Measurements from ENCODE around the gene GNB1L.

GNB1L gene

DNA sequence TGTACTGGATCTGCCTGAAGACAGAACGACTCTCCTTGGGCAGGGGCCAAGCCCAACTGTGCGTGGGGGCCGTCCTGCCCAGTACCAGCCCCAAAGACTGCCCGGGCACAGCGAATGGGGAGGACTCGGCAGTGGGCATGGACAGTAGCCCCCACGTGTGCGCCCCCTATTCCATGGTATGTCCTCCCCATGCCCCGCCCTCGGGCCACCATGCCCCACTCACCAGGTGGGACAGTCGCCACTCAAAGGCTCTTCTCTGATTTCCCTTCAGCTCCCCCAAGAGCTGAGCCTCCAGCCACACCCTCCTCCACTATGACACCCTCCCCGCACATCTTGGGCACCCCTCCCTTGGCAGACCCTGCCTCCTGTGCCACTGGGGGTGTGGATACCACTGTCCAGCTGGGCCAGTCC is 43.5 kb downstream of the GNB1L start:
- no peak for TF ChIP-seq CTCF (IDR thresholded peaks at IDR 0.05; ENCODE audit: control insufficient read depth, insufficient read depth, low read depth, low read length, missing control alignments)
- no peak overlapping the region for H3K4me3 ChIP-seq (ENCODE audit: control insufficient read depth, low read depth, low read length)
- DNase-seq (ENCODE audit: low read depth) = no peak

DNA sequence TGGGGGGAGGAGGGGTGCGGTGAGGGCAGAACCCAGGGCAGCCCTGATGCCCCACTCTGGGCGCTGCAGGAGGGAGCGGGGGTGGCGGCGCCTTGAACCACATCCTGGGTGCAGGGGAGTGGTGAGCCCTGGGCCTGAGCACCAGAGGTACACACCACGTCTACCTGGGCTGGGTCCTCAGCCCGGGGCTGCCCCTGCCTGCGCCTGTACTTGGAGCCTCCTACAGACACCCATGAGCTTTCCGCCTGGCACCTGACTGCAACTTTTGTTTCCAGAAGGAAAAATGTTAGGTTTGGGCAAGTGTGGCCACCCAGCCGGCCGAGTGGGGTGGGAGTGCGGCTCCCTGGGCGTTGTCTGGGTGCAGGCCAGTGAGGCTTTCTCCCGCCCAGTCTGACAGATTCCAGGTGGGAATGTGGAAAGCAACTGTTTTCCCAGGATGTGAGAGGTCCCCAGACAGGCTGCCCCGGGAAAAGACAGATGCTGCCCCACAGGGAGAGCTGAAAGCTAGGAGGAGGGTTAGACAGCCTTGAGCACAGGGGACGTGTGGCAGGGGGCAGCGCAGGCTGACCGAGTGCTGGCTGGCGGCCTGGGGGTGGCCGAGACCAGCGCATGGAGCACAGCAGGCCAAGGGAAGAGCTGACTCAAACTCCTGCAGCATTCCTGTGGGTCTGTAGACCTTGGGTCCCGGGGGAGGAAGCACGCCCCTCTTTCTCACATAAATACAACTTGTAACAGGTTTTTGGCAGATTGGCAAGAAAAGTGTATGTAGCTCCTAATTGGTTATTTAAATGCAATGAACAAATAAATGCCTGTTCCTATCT is 44.1 kb downstream of the GNB1L start:
- TF ChIP-seq CTCF (IDR thresholded peaks at IDR 0.05; ENCODE audit: control insufficient read depth, insufficient read depth, low read depth, low read length, missing control alignments) = no peak
- peak; percentile 28 for DNase-seq (ENCODE audit: low read depth)
- no peak overlapping the region for H3K4me3 ChIP-seq (ENCODE audit: control insufficient read depth, low read depth, low read length)

DNA sequence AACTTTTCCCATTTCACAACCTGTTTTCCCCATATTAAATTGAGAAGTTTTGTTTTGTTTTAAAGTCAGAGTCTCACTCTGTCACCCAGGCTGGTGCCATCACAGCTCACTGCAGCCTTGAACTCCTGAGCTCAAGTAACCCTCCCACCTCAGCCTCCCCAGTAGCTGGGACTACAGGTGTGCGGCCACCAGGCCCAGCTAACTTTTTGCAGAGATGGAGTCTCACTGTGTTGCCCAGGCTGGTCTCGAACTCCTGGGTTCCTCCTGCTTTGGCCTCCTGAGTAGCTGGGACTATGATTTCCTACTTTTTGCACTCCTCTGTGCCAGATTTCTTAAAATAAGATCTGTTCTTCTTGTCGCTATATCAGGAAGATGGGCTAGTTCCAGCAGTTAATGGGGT is 44.9 kb downstream of the GNB1L start:
- TF ChIP-seq CTCF (IDR thresholded peaks at IDR 0.05; ENCODE audit: control insufficient read depth, insufficient read depth, low read depth, low read length, missing control alignments) = no peak
- DNase-seq (ENCODE audit: low read depth) = no peak
- H3K4me3 ChIP-seq (ENCODE audit: control insufficient read depth, low read depth, low read length) = no peak overlapping the region

GRCh38 chr22:19808873-19809478 is 45.7 kb downstream of the GNB1L start:
- TF ChIP-seq CTCF (IDR thresholded peaks at IDR 0.05; ENCODE audit: control insufficient read depth, insufficient read depth, low read depth, low read length, missing control alignments) = no peak
- no peak for DNase-seq (ENCODE audit: low read depth)
- no peak overlapping the region for H3K4me3 ChIP-seq (ENCODE audit: control insufficient read depth, low read depth, low read length)

GRCh38 chr22:19807914-19808872 is 46.5 kb downstream of the GNB1L start:
- H3K4me3 ChIP-seq (ENCODE audit: control insufficient read depth, low read depth, low read length) = no peak overlapping the region
- no peak for TF ChIP-seq CTCF (IDR thresholded peaks at IDR 0.05; ENCODE audit: control insufficient read depth, insufficient read depth, low read depth, low read length, missing control alignments)
- DNase-seq (ENCODE audit: low read depth) = no peak

DNA sequence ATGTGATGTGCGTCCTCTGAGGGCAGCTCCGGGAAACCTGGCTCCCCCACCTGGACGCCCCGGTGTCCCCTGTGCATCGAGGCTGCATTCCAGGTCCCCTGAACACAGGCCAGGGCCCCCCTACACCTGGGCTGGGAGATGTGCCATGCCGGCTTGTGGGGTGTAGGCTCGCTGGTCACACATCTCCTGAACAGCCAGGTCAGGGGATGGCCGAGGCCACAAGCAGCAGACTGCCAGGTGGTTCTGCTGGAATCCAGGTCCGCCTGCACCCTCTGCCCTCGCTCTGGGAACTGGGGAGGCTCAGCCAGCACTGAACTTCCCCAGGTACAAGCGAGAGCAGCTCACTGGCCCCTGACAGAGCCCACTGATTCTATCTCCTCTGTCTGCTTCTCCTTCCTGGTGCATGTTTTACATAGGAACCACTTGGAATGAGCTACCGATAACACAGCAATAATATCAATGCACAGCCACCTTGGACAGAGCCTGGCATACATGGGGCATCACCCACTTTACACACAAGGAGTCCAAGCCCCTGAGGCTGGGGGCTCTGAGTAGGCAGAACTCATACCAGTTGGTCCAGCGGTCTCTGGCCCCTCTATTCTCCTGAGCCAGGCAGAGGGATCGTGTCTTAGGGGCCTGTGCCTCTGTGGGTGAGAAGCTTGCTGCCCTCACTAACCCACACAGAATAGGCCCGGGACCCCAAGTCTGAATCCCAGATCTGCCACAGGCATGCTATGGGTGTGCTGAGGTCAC is 47.3 kb downstream of the GNB1L start:
- DNase-seq (ENCODE audit: low read depth) = no peak
- H3K4me3 ChIP-seq (ENCODE audit: control insufficient read depth, low read depth, low read length) = no peak overlapping the region
- no peak for TF ChIP-seq CTCF (IDR thresholded peaks at IDR 0.05; ENCODE audit: control insufficient read depth, insufficient read depth, low read depth, low read length, missing control alignments)
